Gastroesophageal sphincter (tissue), 3 donors: ENCODE data around the gene ACTL7B.

Experiments
- CTCF ChIP-seq, 4 experiments: fragments of 200-600 bp in 2 of 4; fragments of 450-650 bp in 2 of 4; sonication (generic) in 1 of 4; IDR thresholded peaks; one replicate each; pipeline ENCODE4 v1.5.1; 2017 to 2019; ENCODE audit warnings: antibody characterized with exemption in 4 of 4, mild to moderate bottlenecking in 2 of 4, moderate library complexity in 2 of 4
- EP300 ChIP-seq: sonication (generic); formaldehyde crosslinking; IDR thresholded peaks from one replicate; pipeline ENCODE4 v1.6.1; 2017; ENCODE audit warnings: antibody characterized with exemption, mild to moderate bottlenecking
- POLR2A ChIP-seq, 2 donors: fragments of 450-650 bp; IDR thresholded peaks; one replicate each; pipeline ENCODE4 v1.6.1; 2017; ENCODE audit warnings: antibody characterized with exemption in 2 of 2, mild to moderate bottlenecking in 2 of 2, moderate library complexity in 1 of 2

DNA sequence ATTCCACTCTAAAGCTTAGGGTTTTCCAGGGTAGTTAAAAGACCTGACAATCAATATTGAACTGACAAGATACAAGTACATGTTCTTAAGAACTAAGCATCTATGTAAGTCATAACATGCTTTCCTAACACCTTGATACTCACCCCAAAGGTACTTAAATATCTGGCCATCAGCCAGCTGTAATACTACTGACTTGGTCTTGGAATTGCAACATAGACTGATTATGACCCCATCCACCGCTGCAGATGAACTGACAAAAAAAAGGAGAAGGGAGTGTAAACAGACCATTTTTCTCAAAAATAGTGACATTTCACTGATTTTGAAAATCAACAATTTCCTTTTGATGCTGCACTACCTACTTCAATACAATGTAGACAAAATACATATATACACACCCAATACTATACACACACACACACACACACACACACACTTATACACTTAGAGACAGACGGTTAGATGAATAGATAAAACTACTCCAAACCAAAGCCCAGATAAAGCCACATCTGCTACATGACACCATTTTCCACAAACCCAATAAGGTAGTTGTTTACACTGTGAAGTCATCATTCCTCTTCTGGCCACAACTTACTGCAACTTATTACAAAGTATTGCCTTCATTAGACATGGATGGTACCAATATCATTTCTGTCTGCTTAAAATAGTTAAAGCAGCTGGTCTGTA is 47.8 kb upstream of the ACTL7B start:
- TF ChIP-seq POLR2A (IDR thresholded peaks at IDR 0.05), result no peak
- TF ChIP-seq CTCF (IDR thresholded peaks at IDR 0.05), result no peak
- no peak for TF ChIP-seq EP300
